GM12891 (cell line): ENCODE measurements around the gene LEKR1.

Experiments
- DNase-seq: peaks from one replicate; pipeline ENCODE4 v3.0.0; 2011; ENCODE audit warnings: low spot score; ENCODE audit not compliant: insufficient read length
- FAIRE-seq: peaks from 2 replicates; lab custom pipeline; 2011; peaks lifted over from hg19 to GRCh38; lab: Jason Lieb, UNC
- PAX5 ChIP-seq: IDR thresholded peaks from 2 replicates; pipeline ENCODE4 v1.6.1; 2011; ENCODE audit warnings: low read length, moderate library complexity, mild to moderate bottlenecking; ENCODE audit not compliant: insufficient read depth, severe bottlenecking
- POLR2A ChIP-seq: IDR thresholded peaks from 2 replicates; pipeline ENCODE4 v1.6.1; 2011; ENCODE audit warnings: low read depth, low read length, control low read depth
- POLR2AphosphoS5 ChIP-seq: IDR thresholded peaks from 2 replicates; pipeline ENCODE4 v1.6.1; 2011; ENCODE audit warnings: low read depth, low read length, control low read depth
- POU2F2 ChIP-seq: IDR thresholded peaks from 2 replicates; pipeline ENCODE4 v1.6.1; 2011; ENCODE audit warnings: low read depth, mild to moderate bottlenecking, control low read depth, low read length, moderate library complexity
- SPI1 ChIP-seq: IDR thresholded peaks from 2 replicates; pipeline ENCODE4 v1.6.1; 2011; ENCODE audit warnings: low read depth, low read length, control low read depth
- TAF1 ChIP-seq: IDR thresholded peaks from 2 replicates; pipeline ENCODE4 v1.6.1; 2011; ENCODE audit warnings: low read depth, low read length, control low read depth

The LEKR1 gene

GRCh38 chr3:156836701-156837100 is 10.5 kb downstream of the LEKR1 start:
- FAIRE-seq (no peak), DNase-seq (no peak)
- no peak for TF ChIP-seq PAX5
- TF ChIP-seq POU2F2, result no peak
- no peak for TF ChIP-seq POLR2AphosphoS5
- TF ChIP-seq SPI1, result no peak
- no peak for TF ChIP-seq TAF1

- TF ChIP-seq PAX5 (no peak), POU2F2 (no peak), TAF1 (no peak), POLR2AphosphoS5 (no peak)
- no peak for DNase-seq
- no peak for FAIRE-seq
Observed at GRCh38 chr3:156837115-156837514, 11.0 kb downstream of the LEKR1 start.

GRCh38 chr3:156838035-156838434 is 11.9 kb downstream of the LEKR1 start:
- TF ChIP-seq POLR2A, result no peak
- no peak for TF ChIP-seq TAF1
- no peak for TF ChIP-seq SPI1
- TF ChIP-seq POLR2AphosphoS5, result no peak
- no peak for TF ChIP-seq POU2F2
- no peak for TF ChIP-seq PAX5
- FAIRE-seq (no peak), DNase-seq (no peak)

- FAIRE-seq, result no peak
- TF ChIP-seq POLR2A (no peak), POU2F2 (no peak), TAF1 (no peak), SPI1 (no peak), PAX5 (no peak)
Observed at GRCh38 chr3:156840826-156841689, 14.9 kb downstream of the LEKR1 start.

GRCh38 chr3:156843071-156843808 is 17.1 kb downstream of the LEKR1 start:
- FAIRE-seq (no peak), DNase-seq (no peak)
- no peak for TF ChIP-seq TAF1
- TF ChIP-seq POU2F2, result no peak
- TF ChIP-seq POLR2A, result no peak
- TF ChIP-seq PAX5, result no peak
- TF ChIP-seq POLR2AphosphoS5, result no peak
- no peak for TF ChIP-seq SPI1

More at GRCh38 chr3:156840826-156841689, 14.9 kb downstream of the LEKR1 start:
- no peak for DNase-seq

GRCh38 chr3:156847752-156848448 is 21.7 kb downstream of the LEKR1 start:
- FAIRE-seq (no peak), DNase-seq (no peak)
- TF ChIP-seq POLR2AphosphoS5 (no peak), POLR2A (no peak), POU2F2 (no peak), SPI1 (no peak), PAX5 (no peak), TAF1 (no peak)

- FAIRE-seq (peak; percentile 77), DNase-seq (no peak)
- TF ChIP-seq SPI1 (peak; percentile 84), POLR2AphosphoS5 (no peak), PAX5 (no peak), POLR2A (no peak)
Observed at GRCh38 chr3:156859578-156859977, 33.4 kb downstream of the LEKR1 start.

- FAIRE-seq, result no peak
Observed at GRCh38 chr3:156860873-156861272, 34.7 kb downstream of the LEKR1 start.

GRCh38 chr3:156862338-156862737 is 36.2 kb downstream of the LEKR1 start:
- TF ChIP-seq POLR2A, result no peak
- FAIRE-seq, result no peak
- DNase-seq, result no peak

More at GRCh38 chr3:156860873-156861272, 34.7 kb downstream of the LEKR1 start:
- TF ChIP-seq SPI1 (no peak), PAX5 (no peak), TAF1 (no peak), POLR2A (no peak)
- no peak for DNase-seq
